SH-SY5Y (cell line): ENCODE results near the gene LRCH3.

Experiments used
- GATA2 ChIP-seq: IDR thresholded peaks from 2 replicates; pipeline ENCODE4 v1.6.1; 2011; ENCODE audit warnings: mild to moderate bottlenecking, low read depth, low read length
- GATA3 ChIP-seq: IDR thresholded peaks from 2 replicates; pipeline ENCODE4 v1.6.1; 2011; ENCODE audit warnings: low read depth, mild to moderate bottlenecking, low read length, moderate library complexity

DNA sequence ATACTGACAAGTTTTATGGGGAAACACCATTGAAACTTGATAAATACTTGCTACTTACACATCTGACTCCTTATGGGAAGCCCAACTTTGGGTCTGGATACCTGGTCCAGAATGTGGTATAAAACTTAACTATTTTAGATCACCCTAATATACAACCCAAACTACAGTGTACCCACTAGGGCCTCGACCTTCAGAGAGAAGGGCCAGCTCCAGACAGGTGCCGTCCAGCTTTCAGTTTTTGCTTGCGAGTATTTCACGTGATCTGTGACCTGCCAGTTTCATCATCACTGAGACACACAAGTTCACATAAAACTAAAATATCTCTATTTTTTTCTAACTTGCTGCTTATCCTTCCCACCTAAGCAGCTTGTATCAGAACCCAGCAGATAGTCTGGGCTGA lies 99.6 kb downstream of the LRCH3 start:
- TF ChIP-seq GATA2, result no peak
- TF ChIP-seq GATA3, result no peak
